NT2/D1 (cell line): ENCODE measurements around the gene SLC22A17.

ENCODE experiments used
- DNase-seq: peaks from one replicate; pipeline ENCODE4 v3.0.0-alpha.2; 2011; ENCODE audit warnings: low read depth, low spot score
- H3K27me3 ChIP-seq: 2 replicates; pipeline ENCODE4 v1.6.0; 2011; ENCODE audit warnings: mild to moderate bottlenecking; ENCODE audit not compliant: insufficient read length, insufficient read depth
- H3K36me3 ChIP-seq: 2 replicates; pipeline ENCODE4 v1.6.1; 2011; ENCODE audit warnings: mild to moderate bottlenecking, low read length, mixed read lengths; ENCODE audit not compliant: insufficient read depth, insufficient read length
- H3K4me1 ChIP-seq: 2 replicates; pipeline ENCODE4 v1.5.1; 2011; ENCODE audit not compliant: insufficient read depth, insufficient read length
- H3K4me3 ChIP-seq: 2 replicates; pipeline ENCODE4 v1.5.1; 2011; ENCODE audit warnings: low read depth; ENCODE audit not compliant: insufficient read length
- H3K9ac ChIP-seq: 2 replicates; pipeline ENCODE4 v1.6.0; 2011; ENCODE audit warnings: low read depth; ENCODE audit not compliant: insufficient read length
- H3K9me3 ChIP-seq: 2 replicates; pipeline ENCODE4 v1.5.1; 2011; ENCODE audit warnings: mild to moderate bottlenecking, low read length; ENCODE audit not compliant: insufficient read depth
- SUZ12 ChIP-seq: IDR thresholded peaks from 2 replicates; pipeline ENCODE4 v1.6.1; 2011; ENCODE audit not compliant: insufficient read length, insufficient read depth; ENCODE audit errors: extremely low read depth
- YY1 ChIP-seq: IDR thresholded peaks from 2 replicates; pipeline ENCODE4 v1.6.1; 2011; ENCODE audit not compliant: insufficient read length, insufficient read depth
- ZNF274 ChIP-seq: IDR thresholded peaks from 2 replicates; pipeline ENCODE4 v1.6.1; 2011; ENCODE audit warnings: mild to moderate bottlenecking, low read depth, low read length

The SLC22A17 gene

DNA sequence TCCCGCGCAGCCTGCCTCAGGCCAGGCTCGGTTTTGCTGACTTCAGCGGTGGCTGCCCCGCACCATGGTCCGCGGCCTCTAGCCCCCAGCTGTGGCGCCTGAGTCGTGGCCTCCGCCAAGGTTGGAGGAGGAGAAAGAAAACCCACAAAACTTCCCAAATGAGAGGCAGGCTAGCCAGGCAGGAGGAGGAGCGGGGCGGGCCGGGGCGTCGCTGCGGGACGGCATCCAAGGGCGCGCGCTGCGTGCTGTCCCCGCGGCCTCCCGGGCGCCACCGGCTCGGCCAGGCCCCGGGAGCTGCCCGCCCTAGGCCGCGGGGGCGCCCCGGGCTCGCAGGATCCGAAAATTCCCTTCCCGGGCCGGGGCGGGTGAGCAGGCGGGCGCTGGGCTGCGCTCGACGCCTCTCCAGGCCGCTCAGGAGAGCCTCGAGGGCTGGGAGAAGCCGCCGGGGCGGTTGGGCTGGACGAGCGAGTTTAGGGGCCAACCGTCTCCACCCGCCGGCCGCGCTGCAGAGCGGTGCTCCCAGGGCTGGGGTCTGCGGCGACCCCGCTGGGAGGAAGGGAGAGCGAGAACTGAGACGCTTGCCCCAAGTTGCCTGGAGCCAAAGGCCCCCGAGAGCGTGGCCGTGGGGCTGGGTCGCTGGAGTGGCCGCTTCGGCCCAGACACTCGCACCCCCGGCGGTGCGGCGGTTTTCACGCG lies 12.5 kb upstream of the SLC22A17 start, which contains the start of gene EFS:
EFS (minus strand) TSS at position 137 of the 696 bp plus-strand sequence. CDS start 147 bp downstream, outside the sequence.
- no peak for DNase-seq
- peaks cover 37% of the 10 kb centered on the region for H3K36me3 ChIP-seq
- peak within 1 kb of the TSS; percentile 99 for H3K9ac ChIP-seq

DNA sequence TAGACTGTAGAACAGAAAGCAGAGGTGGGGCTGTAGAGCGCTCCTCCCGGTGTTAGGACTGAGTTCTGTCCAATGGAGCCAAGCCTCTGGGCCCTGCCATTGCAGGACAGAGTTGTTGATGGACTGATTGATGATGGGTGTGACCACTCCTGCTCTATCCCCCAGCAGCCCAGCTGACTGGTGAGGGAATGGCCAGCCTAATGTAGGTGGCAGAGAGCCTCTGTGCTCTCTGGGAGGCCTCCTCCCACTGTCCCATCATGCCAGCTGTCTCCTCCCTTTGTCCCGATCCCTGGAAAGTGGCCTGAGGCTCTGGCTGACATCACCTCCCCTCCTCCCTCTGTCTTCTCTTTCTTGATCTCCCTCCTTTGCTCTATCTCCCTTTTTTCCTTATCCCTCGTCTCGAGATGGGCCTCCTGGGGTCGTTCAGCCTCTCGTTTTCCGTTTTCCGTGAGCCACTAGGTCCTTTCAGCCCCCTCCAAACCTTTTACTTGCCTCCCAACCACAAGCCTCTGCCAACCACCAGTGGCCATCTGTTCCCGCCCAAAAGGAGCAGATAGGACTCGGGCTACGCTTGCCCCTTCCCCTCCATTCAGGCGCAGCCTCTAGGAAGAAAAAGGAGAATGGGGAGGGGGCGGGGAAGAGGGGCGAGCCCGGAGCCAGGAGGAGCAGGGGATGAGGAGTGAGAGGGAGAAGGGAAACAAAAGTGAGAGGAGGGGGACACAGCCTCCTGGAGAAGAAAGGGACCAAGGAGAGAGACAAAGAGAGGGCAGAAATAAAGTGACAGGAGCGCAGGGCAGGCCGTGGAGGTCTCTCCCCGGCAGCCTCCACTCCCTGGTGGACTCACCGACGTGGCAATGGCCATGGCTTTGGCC lies 11.7 kb upstream of the SLC22A17 start:
- peak overlapping the region; percentile 86 for H3K4me3 ChIP-seq

More for the DNA sequence above, 12.5 kb upstream of the SLC22A17 start, which contains the start of gene EFS:
- Histone ChIP-seq H3K4me1 (peaks cover 13% of the 10 kb centered on the region), H3K4me3 (peak within 1 kb of the TSS; percentile 86), H3K27me3 (peaks cover 21% of the 10 kb centered on the region), H3K9me3 (no peaks in the 10 kb centered on the region)
- TF ChIP-seq YY1, result no peak
- TF ChIP-seq ZNF274, result no peak
- TF ChIP-seq SUZ12, result no peak

DNA sequence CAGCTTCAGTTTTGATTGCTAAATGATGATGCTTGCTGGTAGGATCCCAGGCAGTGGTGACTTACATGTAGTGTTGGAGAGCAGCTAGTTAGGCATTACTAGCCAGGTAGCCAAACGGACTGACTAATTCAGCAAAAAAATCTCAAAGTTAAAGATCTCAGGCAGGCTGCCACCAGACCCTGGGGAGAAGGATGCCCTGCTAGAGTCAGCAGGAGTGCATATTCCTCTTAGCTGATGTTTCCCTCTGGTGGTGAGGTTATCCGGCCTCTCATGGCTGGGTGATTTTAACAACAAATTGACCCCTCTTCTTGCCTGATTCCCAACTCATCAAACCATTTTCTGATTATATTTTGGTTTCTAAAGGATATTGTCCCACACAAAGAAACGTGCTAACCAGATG lies 9.5 kb upstream of the SLC22A17 start:
- Histone ChIP-seq H3K4me1 (peaks cover 12% of the 10 kb centered on the region), H3K9ac (no peak overlapping the region), H3K27me3 (no peaks in the 10 kb centered on the region), H3K36me3 (peaks cover 65% of the 10 kb centered on the region), H3K9me3 (no peaks in the 10 kb centered on the region), H3K4me3 (no peak overlapping the region)
- TF ChIP-seq ZNF274 (no peak), YY1 (no peak), SUZ12 (no peak)
- DNase-seq, result no peak

More for the DNA sequence above, 11.7 kb upstream of the SLC22A17 start:
- TF ChIP-seq SUZ12 (no peak), YY1 (no peak), ZNF274 (no peak)
- Histone ChIP-seq H3K4me1 (peaks cover 13% of the 10 kb centered on the region), H3K9me3 (no peaks in the 10 kb centered on the region), H3K9ac (peak overlapping the region; percentile 99), H3K36me3 (peaks cover 45% of the 10 kb centered on the region), H3K27me3 (peaks cover 19% of the 10 kb centered on the region)
- DNase-seq, result no peak

DNA sequence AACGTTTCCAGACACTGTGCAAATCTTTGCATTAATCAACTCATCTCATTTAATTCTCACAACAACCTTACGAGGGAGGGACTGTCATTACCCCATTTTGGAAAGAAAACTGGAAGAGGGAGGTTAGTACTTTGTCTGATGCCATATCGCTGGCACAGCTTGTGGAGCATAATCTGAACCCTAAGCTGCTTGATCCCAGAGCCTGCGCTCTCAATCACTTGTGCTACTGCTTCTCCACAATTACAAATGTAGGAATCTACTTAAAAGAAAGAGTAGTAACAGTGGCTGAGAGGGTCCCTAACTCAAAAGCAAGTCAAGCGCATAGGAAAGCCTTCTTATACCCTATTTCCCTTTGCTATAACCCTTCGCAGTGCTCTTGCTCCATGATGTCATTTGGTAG lies 9.1 kb upstream of the SLC22A17 start:
- no peaks in the 10 kb centered on the region for H3K27me3 ChIP-seq
- H3K36me3 ChIP-seq, result peaks cover 69% of the 10 kb centered on the region
- peaks cover 11% of the 10 kb centered on the region for H3K4me1 ChIP-seq

DNA sequence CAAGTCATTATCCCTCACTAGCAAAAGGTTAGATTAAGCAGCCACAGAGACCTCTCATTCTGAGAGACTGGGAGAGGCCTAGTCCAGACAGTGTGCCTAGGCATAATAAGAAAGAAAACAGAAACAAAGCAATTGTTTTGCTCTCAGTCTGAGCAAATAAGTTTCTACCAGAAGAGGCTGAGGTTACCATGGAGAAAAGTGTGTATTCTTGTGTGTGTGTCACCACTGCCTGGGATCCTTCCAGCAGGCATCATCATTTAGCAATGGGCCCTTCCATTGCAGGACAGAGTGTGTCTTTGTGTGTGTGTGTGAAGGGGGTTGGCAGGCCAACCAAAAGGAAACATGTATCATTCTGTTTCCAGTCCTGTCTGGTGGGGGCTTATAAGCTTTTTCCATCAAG lies 8.6 kb upstream of the SLC22A17 start:
- no peaks in the 10 kb centered on the region for H3K27me3 ChIP-seq

More for the DNA sequence above, 9.1 kb upstream of the SLC22A17 start:
- TF ChIP-seq ZNF274, result no peak
- TF ChIP-seq YY1, result no peak
- no peak for TF ChIP-seq SUZ12
- no peaks in the 10 kb centered on the region for H3K9me3 ChIP-seq
- H3K4me3 ChIP-seq, result no peak overlapping the region
- no peak for DNase-seq
- H3K9ac ChIP-seq, result no peak overlapping the region

DNA sequence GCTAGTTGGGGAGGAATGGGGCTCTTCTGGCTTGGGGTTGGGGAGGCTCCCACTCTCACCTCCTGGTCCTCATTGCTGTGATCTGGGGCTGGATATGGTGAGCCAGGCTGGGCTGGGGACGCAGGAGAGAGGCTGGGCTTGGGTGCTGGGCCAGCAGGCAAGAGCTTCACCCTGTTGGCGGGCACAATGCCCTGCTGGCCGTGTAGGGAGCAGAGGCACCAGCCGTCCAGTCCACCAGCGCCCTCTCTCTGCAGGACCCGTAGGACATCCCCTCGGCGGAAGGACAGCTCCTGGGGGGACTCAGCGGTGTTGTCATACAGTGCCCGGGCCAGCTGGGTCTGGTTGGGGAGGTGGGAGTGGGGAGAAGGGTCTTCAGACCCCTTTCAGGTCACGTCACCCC lies 7.8 kb upstream of the SLC22A17 start:
- Histone ChIP-seq H3K4me1 (peaks cover 11% of the 10 kb centered on the region), H3K4me3 (no peak overlapping the region), H3K9me3 (no peaks in the 10 kb centered on the region), H3K36me3 (peaks cover 82% of the 10 kb centered on the region), H3K27me3 (no peaks in the 10 kb centered on the region), H3K9ac (no peak overlapping the region)
- DNase-seq, result no peak
- TF ChIP-seq SUZ12 (no peak), ZNF274 (no peak), YY1 (no peak)

More for the DNA sequence above, 8.6 kb upstream of the SLC22A17 start:
- Histone ChIP-seq H3K9me3 (no peaks in the 10 kb centered on the region), H3K4me3 (no peak overlapping the region), H3K4me1 (peaks cover 11% of the 10 kb centered on the region), H3K36me3 (peaks cover 73% of the 10 kb centered on the region), H3K9ac (no peak overlapping the region)
- TF ChIP-seq SUZ12, result no peak
- no peak for TF ChIP-seq YY1
- no peak for DNase-seq
